ENCODE results near the gene DNAH14.
A peak's percentile ranks its signal among the peaks of the same experiment; 100 is the strongest.

The DNAH14 gene

GRCh38 chr1:225437710-225438437 is 508.4 kb downstream of the DNAH14 start:
- H3K36me3 Mint-ChIP-seq (ENCODE audit: insufficient read depth), result no peaks in the 10 kb centered on the region
- no peaks in the 10 kb centered on the region for H3K27me3 Mint-ChIP-seq
- H3K4me1 Mint-ChIP-seq (ENCODE audit: low read depth in 2 of 2), result peaks cover 12 to 15% of the 10 kb centered on the region in 2 donors
- H3K4me3 Mint-ChIP-seq, result no peak overlapping the region
- ATAC-seq (replicated peaks) (no peak), DNase-seq (no peak)
- no peaks in the 10 kb centered on the region for H3K9me3 Mint-ChIP-seq
- H3K27ac Mint-ChIP-seq, result peak overlapping the region in 1 of 2 donors; percentile 41

- Mint-ChIP-seq H3K27me3 (no peaks in the 10 kb centered on the region), H3K27ac (no peak overlapping the region), H3K9me3 (no peaks in the 10 kb centered on the region), H3K4me3 (no peak overlapping the region), H3K4me1 (ENCODE audit: low read depth in 2 of 2) (peaks cover 34 to 39% of the 10 kb centered on the region in 2 donors), H3K36me3 (ENCODE audit: insufficient read depth) (peaks cover 12% of the 10 kb centered on the region)
- DNase-seq, result no peak
- no peak for ATAC-seq (replicated peaks)
Measured at GRCh38 chr1:225440380-225441221, 511.1 kb downstream of the DNAH14 start.

- Mint-ChIP-seq H3K36me3 (ENCODE audit: insufficient read depth) (peaks cover 12% of the 10 kb centered on the region), H3K4me1 (ENCODE audit: low read depth in 2 of 2) (peaks cover 42 to 47% of the 10 kb centered on the region in 2 donors), H3K27me3 (no peaks in the 10 kb centered on the region), H3K9me3 (no peaks in the 10 kb centered on the region), H3K4me3 (peak overlapping the region; percentile 44 to 45), H3K27ac (peak overlapping the region in 1 of 2 donors; percentile 62)
- DNase-seq (no peak), ATAC-seq (replicated peaks) (no peak)
Measured at GRCh38 chr1:225441314-225442122, 512.0 kb downstream of the DNAH14 start.

GRCh38 chr1:225442123-225442505 is 512.6 kb downstream of the DNAH14 start:
- Mint-ChIP-seq H3K36me3 (ENCODE audit: insufficient read depth) (peaks cover 12% of the 10 kb centered on the region), H3K27ac (peak overlapping the region; percentile 62 to 95), H3K4me3 (peak overlapping the region in 1 of 2 donors; percentile 44), H3K9me3 (no peaks in the 10 kb centered on the region), H3K4me1 (ENCODE audit: low read depth in 2 of 2) (peaks cover 44 to 47% of the 10 kb centered on the region in 2 donors), H3K27me3 (no peaks in the 10 kb centered on the region)
- no peak for ATAC-seq (replicated peaks)
- DNase-seq, result no peak

GRCh38 chr1:225445639-225446594 is 516.4 kb downstream of the DNAH14 start:
- DNase-seq (no peak), ATAC-seq (replicated peaks) (no peak)
- Mint-ChIP-seq H3K36me3 (ENCODE audit: insufficient read depth) (peaks cover 15% of the 10 kb centered on the region), H3K4me1 (ENCODE audit: low read depth in 2 of 2) (peaks cover 60 to 62% of the 10 kb centered on the region in 2 donors), H3K9me3 (no peaks in the 10 kb centered on the region), H3K27me3 (no peaks in the 10 kb centered on the region), H3K27ac (peak overlapping the region; percentile 95), H3K4me3 (peak overlapping the region; percentile 66 to 72)

GRCh38 chr1:225446595-225446960 is 517.1 kb downstream of the DNAH14 start:
- Mint-ChIP-seq H3K36me3 (ENCODE audit: insufficient read depth) (peaks cover 15% of the 10 kb centered on the region), H3K4me1 (ENCODE audit: low read depth in 2 of 2) (peaks cover 60 to 61% of the 10 kb centered on the region in 2 donors), H3K27me3 (no peaks in the 10 kb centered on the region), H3K27ac (peak overlapping the region; percentile 95), H3K9me3 (no peaks in the 10 kb centered on the region), H3K4me3 (peak overlapping the region in 1 of 2 donors; percentile 72)
- no peak for DNase-seq
- no peak for ATAC-seq (replicated peaks)

- H3K36me3 Mint-ChIP-seq (ENCODE audit: insufficient read depth), result peaks cover 15% of the 10 kb centered on the region
- H3K4me1 Mint-ChIP-seq (ENCODE audit: low read depth in 2 of 2), result peaks cover 56 to 58% of the 10 kb centered on the region in 2 donors
- H3K27ac Mint-ChIP-seq, result peak overlapping the region in 1 of 2 donors; percentile 28
- H3K4me3 Mint-ChIP-seq, result no peak overlapping the region
- H3K27me3 Mint-ChIP-seq, result no peaks in the 10 kb centered on the region
- ATAC-seq (replicated peaks) (no peak), DNase-seq (no peak)
- no peaks in the 10 kb centered on the region for H3K9me3 Mint-ChIP-seq
Measured at GRCh38 chr1:225446981-225447615, 517.6 kb downstream of the DNAH14 start.

- DNase-seq (no peak), ATAC-seq (replicated peaks) (no peak)
- Mint-ChIP-seq H3K9me3 (no peaks in the 10 kb centered on the region), H3K36me3 (ENCODE audit: insufficient read depth) (peaks cover 17% of the 10 kb centered on the region), H3K4me3 (peak overlapping the region in 1 of 2 donors; percentile 40), H3K27ac (peak overlapping the region in 1 of 2 donors; percentile 28), H3K27me3 (no peaks in the 10 kb centered on the region), H3K4me1 (ENCODE audit: low read depth in 2 of 2) (peaks cover 52 to 54% of the 10 kb centered on the region in 2 donors)
Measured at GRCh38 chr1:225447650-225448089, 518.2 kb downstream of the DNAH14 start.

GRCh38 chr1:225448146-225448805 is 518.8 kb downstream of the DNAH14 start:
- no peak for ATAC-seq (replicated peaks)
- Mint-ChIP-seq H3K27ac (no peak overlapping the region), H3K9me3 (no peaks in the 10 kb centered on the region), H3K4me3 (no peak overlapping the region), H3K36me3 (ENCODE audit: insufficient read depth) (peaks cover 18% of the 10 kb centered on the region), H3K4me1 (ENCODE audit: low read depth in 2 of 2) (peaks cover 49% of the 10 kb centered on the region in 2 donors), H3K27me3 (no peaks in the 10 kb centered on the region)
- no peak for DNase-seq
